Inflammatory macrophage treated with lipopolysaccharide for 4 hours (primary cell): ENCODE results near the gene AREG.
"Not testable (repeated sequence)": the region's sequence is repeated elsewhere in the genome, so short reads cannot be mapped to it uniquely, and the experiment has no call there.

Source experiments
- DNase-seq: peaks from one replicate; pipeline ENCODE4 v3.0.0-alpha.2; 2020

Gene AREG, protein sequence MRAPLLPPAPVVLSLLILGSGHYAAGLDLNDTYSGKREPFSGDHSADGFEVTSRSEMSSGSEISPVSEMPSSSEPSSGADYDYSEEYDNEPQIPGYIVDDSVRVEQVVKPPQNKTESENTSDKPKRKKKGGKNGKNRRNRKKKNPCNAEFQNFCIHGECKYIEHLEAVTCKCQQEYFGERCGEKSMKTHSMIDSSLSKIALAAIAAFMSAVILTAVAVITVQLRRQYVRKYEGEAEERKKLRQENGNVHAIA

GRCh38 chr4:74444891-74445642 is at the start of gene AREG:
TSS of gene AREG (plus strand) at chr4:74445136. CDS start at chr4:74445346, 210 bp downstream.
- peak; percentile 84 for DNase-seq

GRCh38 chr4:74395633-74396032 is 49.3 kb upstream of the AREG start:
- no peak for DNase-seq

- peak; percentile 82 for DNase-seq
Observed at GRCh38 chr4:74397748-74398426, 47.0 kb upstream of the AREG start.

- DNase-seq, result not testable (repeated sequence)
Observed at GRCh38 chr4:74398894-74399589, 45.9 kb upstream of the AREG start.

GRCh38 chr4:74400395-74400794 is 44.5 kb upstream of the AREG start:
- no peak for DNase-seq

DNA sequence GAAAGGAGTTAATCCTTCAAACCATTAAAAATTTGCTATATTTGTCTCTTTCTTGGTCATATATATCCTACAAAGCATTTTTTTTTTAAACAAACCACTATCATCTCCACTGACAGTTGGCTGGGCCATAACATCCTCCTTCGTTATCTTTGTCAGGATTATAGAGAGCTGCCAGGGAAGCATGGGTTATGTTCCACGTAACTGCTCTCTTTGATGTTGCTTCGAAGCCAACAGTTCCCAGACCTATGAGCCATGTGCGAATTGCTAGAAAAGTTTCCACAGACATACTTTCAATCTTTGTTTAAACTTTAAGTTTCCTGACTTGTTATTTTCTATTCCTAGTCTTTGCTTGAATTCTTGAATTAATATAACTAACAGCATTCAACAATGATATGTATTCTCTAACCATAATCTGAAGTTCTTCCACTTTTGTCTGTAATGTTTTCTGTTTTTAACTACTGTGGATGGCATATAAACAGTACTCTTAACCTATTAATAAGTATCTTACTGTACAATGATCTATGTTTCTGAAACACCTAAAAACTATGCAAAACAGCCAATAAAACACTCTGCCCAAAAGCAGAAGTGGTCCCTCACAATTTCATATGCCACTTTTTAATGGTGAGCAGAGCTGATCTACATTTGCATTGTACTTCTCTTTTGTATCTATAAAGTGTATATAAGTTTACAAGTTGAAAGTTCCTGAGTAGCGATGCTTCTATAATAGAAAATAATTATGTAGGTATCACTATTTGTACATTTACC is 42.1 kb upstream of the AREG start:
- no peak for DNase-seq

DNA sequence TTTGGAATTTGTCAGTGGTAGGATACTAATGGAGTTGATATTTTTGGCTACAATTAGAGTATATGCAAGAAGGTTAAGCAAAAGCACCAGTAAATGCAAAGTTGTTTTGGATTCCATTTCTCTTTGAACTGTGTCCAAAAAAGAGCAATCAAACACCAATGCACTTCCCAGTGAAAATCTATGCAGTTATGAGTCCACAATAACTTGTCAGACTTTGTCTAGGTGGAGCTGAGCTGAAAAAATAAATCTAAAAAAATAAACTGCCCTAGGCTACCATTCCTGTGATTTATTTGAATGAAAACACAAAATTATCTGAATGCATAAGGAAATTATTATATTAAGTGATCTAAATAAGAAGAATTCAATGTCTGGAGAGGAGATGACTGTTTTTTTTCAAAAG is 37.0 kb upstream of the AREG start:
- DNase-seq, result no peak

DNA sequence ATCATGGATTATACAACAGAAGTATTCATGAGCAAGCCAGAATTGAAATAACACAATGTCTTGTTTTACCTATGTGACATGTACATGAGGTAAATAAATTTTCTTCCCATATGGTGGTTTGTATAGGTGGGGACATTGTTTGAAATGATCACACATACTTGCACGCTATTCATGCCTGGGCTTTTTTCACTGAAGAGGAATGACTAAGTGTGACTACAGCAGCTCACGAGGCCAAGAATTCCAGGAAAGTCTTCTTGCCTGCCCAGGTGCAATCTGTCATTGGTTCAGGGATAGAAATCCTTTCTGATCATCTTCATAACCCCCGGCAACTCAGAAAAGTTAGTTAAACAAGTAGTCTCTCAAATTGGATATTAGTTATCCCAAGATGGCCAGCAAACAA is 36.3 kb upstream of the AREG start:
- DNase-seq, result no peak

GRCh38 chr4:74410272-74410671 is 34.7 kb upstream of the AREG start:
- DNase-seq, result no peak

DNA sequence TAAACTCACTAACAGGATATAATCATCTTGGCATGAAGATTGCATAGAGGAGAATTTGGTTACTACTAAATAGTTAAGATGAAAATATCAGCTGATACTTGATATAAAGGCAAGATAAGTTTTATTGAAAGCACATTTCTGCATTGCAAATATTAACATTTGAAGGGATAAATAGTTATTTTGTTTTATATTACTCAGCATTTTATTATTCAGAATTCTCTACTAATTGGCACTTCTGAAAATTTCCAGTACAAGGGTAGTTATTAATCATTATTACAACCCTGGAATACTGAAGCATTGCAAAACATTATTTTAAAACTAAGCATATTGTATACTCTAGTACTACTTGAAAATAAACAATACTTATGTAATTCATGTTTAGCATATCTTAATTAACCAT is 32.7 kb upstream of the AREG start:
- no peak for DNase-seq

GRCh38 chr4:74413265-74413664 is 31.7 kb upstream of the AREG start:
- no peak for DNase-seq

DNA sequence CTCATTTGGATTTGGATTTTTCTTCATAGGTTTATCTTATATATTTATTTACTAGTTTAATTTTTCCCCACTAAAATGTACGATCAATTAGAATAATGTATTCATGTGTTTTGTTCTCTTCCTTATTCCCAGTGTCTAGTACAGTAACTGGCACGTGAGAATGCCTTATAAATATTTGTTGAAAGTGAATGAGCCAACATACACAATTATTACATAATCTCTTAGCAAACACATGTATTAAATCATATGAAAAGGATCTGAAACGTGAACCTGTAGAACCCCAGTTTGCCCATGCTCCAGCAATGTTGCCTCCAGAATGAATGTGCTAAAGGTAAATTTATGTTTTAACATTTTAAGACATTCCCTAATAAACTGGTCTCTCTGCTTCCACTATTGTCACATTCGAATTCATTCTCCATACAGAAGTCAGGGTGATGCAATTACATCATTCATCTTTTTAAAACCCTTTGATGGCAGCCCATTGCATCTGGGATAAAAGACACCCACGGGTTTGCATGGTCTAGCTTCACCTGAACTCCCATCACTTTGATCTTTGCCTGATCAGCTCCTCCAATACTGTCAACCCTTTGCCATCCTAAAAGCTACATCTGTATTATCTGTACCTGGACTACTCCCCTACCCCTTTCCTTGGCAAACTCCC is 30.7 kb upstream of the AREG start:
- DNase-seq, result peak; percentile 10

- DNase-seq, result no peak
Observed at GRCh38 chr4:74415602-74416300, 29.2 kb upstream of the AREG start.

- no peak for DNase-seq
Observed at GRCh38 chr4:74418063-74418670, 26.8 kb upstream of the AREG start.

DNA sequence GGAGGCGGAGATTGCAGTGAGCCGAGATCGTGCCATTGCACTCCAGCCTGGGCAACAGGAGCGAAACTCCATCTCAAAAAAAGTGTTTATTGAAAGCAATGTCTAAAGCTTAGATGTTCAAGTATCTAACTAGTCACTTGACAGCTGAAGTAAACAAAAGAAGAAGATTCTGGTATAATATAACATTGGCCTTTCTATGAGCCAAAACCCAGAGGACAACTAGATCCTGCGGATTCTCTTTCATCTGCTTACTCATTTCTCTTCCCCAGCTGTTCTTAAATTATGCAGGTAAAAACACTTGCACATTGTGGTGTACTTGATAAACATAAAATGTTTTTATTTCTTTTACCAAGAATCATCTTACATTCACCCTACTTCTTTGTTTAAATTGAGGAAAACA is 24.1 kb upstream of the AREG start:
- DNase-seq, result no peak

DNA sequence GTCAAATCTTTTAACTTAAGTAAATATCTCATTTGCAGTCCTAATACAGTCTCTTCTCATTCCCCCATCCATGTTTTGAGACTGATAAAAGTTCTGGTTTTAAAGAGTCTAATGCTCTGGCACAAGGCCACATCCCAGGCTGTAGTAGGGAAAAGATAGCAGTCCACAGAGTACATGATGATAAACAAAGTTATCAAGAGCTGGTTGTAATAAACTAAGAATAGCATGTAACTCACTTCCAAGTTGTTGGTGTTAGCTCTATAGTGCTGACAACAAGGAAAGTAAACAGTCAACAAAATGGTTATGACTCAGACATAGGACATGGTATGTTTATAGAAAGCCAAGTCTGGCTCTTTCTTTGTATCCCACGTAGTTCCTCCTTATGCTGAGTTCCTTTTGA is 21.8 kb upstream of the AREG start:
- DNase-seq, result peak; percentile 15

- DNase-seq, result no peak
Observed at GRCh38 chr4:74424111-74424510, 20.8 kb upstream of the AREG start.

DNA sequence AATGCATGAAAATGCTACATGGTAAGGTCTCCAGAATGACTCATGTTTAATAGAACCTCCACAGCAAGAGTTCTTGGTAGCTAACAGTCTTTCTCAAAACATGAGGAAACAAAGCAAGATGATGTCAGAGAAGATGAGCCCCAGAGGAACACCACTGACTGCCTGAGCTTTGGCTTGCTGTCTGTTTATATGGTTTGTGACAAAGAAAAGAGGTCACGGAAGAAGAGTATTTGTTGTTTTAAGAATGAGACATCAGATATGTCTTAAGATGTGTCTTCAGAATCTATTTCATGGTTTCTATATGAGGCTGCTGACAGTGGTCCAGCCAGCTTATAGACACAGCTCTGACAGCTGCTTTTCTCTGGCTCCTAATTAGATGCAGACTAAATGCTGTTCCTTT is 18.8 kb upstream of the AREG start:
- DNase-seq, result no peak

DNA sequence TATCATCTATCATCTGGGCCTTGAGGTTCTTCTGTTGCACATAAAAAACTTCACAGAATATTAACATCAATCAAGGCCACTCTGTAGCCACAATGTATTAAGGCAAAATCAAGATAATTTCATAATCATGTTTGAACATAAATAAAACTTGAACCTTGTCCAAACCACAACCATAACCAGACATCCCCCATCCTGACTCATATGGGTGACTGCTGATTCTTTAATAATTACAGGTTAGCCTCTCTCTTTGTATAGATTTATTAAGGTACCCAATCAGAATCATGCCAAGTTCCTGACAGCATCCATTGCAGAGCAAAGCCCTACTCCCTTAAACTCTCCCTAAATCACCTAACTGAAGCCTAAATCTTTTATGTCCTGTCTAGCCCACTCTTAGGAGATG is 16.7 kb upstream of the AREG start:
- DNase-seq, result no peak

DNA sequence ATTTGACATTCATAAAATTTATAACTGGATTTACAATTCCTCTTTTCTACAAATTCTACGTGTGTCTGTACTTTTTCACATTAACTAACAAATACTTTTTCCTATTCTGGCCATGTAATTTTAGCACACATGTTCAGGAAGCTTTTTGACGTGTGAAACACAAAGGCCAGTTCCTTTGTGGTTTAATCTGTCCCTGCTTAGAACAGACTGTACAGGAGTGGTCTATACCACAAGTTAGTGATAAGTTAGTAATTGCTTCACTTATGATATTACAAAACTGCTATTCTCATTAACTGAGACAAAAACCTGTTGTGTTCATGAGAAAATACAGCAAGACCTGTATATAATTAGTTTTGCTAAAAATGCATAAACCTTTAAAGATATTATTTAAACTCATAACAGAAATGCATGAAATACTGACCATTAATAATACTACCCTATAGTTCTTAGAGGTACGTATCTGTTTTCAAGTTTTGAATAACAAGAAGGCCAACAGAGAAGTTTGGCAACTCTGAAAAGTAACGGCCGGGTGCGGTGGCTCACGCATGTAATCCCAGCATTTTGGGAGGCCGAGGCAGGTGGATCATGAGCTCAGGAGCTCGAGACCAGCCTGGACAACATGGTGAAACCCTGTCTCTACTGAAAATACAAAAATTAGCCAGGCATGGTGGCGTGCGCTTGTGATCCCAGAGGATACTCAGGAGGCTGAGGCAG is 13.7 kb upstream of the AREG start:
- DNase-seq, result no peak
